Motor neuron (in vitro differentiated cells): ENCODE data around the gene DPM3. TPM values are rescaled to one million over a fixed set of nuclear protein-coding genes. Genes with fewer than 3 reads are reported as not detected.
A peak's percentile ranks its signal among the peaks of the same experiment; 100 is the strongest.

Experiments
- ATAC-seq, 8 experiments: fragments of 200-7000 bp; cut with Tn5 transposase; replicated peaks in 6 of 8; 2 replicates each; pipeline ENCODE4 v1.8.0; 2021; ENCODE audit warnings: mild to moderate bottlenecking in 8 of 8, moderate library complexity in 8 of 8
- H3K27ac ChIP-seq, 2 donors: fragments of 250-450 bp; sonication (Bioruptor Pico); 2 replicates each; pipeline ENCODE4 v1.9.0; 2021; ENCODE audit warnings: antibody characterized with exemption in 2 of 2, mild to moderate bottlenecking in 2 of 2, moderate library complexity in 1 of 2
- H3K4me1 ChIP-seq, 2 donors: fragments of 250-450 bp; sonication (Bioruptor Pico); replicated peaks in 1 of 2; 2 replicates each; pipeline ENCODE4 v1.6.1; 2021; ENCODE audit warnings: antibody characterized with exemption in 2 of 2, mild to moderate bottlenecking in 2 of 2, moderate library complexity in 1 of 2
- H3K4me3 ChIP-seq, 5 donors: fragments of 250-450 bp; sonication (Bioruptor Pico); 2 replicates each; pipeline ENCODE4 v1.9.0; 2021; ENCODE audit warnings: antibody characterized with exemption in 5 of 5, mild to moderate bottlenecking in 5 of 5, moderate library complexity in 4 of 5
- WGBS, 10 experiments: fragments of 450-650 bp; shearing (Covaris generic); methylation state at CpG; one replicate each; pipeline ENCODE4 v1.0.0; 2022; 5-methylcytosine and 5-hydroxymethylcytosine counted together
- in situ Hi-C, 9 experiments: fragments of 400-800 bp; cut with MboI; loops; one replicate each; pipeline ENCODE4 v1.15.0; 2021; ENCODE audit warnings: low sequenced_read_pairs in 9 of 9, low pct_unique_long_range_greater_than_20kb in 2 of 9; ENCODE audit not compliant: unreplicated experiment in 9 of 9
- total RNA-seq, 8 experiments: library from RNA; unstranded; fragments of 300-600 nt; gene quantifications; 2 replicates each; pipeline versions ENCODE4 v1.2.3 to v1.2.4, GENCODE V29; 2022

Gene DPM3
- total RNA-seq, 8 experiments from 2014 or later, result 54.1 to 173 (median 119) TPM

- in situ Hi-C loops, result loop anchor here in 1 of 9 experiments (10.0 kb wide), 1 partner anchor 57 kb away; no protein-coding TSS in a partner anchor
- 30 to 100% (median 90%) methylated on average over 1 to 5 of the region's 5 CpGs; no CpG with 5 or more reads in 1 of the 10 experiments for WGBS, 10 experiments
- ATAC-seq, result no peak
These were observed 32.0 kb downstream of the DPM3 start for GRCh38 chr1:155108296-155108695.

GRCh38 chr1:155107309-155108264 is 32.7 kb downstream of the DPM3 start:
- ATAC-seq, result no peak
- H3K4me1 ChIP-seq, result no peaks in the 10 kb centered on the region
- 3 to 83% (median 46%) methylated on average over 2 to 11 of the region's 12 CpGs for WGBS, 10 experiments
- in situ Hi-C loops, result loop anchor here in 1 of 9 experiments (10.0 kb wide), 1 partner anchor 57 kb away; no protein-coding TSS in a partner anchor
- H3K4me3 ChIP-seq, result no peak overlapping the region
- H3K27ac ChIP-seq, result no peak overlapping the region

More at GRCh38 chr1:155108296-155108695, 32.0 kb downstream of the DPM3 start:
- no peak overlapping the region for H3K27ac ChIP-seq
- no peak overlapping the region for H3K4me3 ChIP-seq
- no peaks in the 10 kb centered on the region for H3K4me1 ChIP-seq

GRCh38 chr1:155106862-155107261 is 33.5 kb downstream of the DPM3 start:
- Histone ChIP-seq H3K4me3 (no peak overlapping the region), H3K4me1 (no peaks in the 10 kb centered on the region), H3K27ac (no peak overlapping the region)
- in situ Hi-C loops, result loop anchor here in 1 of 9 experiments (10.0 kb wide), 1 partner anchor 58 kb away; no protein-coding TSS in a partner anchor
- 22 to 100% (median 59%) methylated on average over 1 to 6 of the region's 6 CpGs; no CpG with 5 or more reads in 1 of the 10 experiments for WGBS, 10 experiments
- no peak for ATAC-seq

GRCh38 chr1:155105604-155106011 is 34.7 kb downstream of the DPM3 start:
- in situ Hi-C loops, result loop anchor here in 1 of 9 experiments (10.0 kb wide), 1 partner anchor 59 kb away; no protein-coding TSS in a partner anchor
- no peak for ATAC-seq
- Histone ChIP-seq H3K4me1 (no peaks in the 10 kb centered on the region), H3K27ac (no peak overlapping the region), H3K4me3 (no peak overlapping the region)
- 27 to 100% (median 61%) methylated on average over 2 to 7 of the region's 7 CpGs; no CpG with 5 or more reads in 2 of the 10 experiments for WGBS, 10 experiments

GRCh38 chr1:155104605-155105534 is 35.5 kb downstream of the DPM3 start:
- in situ Hi-C loops, result loop anchor here in 1 of 9 experiments (10.0 kb wide), 1 partner anchor 60 kb away; no protein-coding TSS in a partner anchor
- Histone ChIP-seq H3K4me3 (no peak overlapping the region), H3K4me1 (no peaks in the 10 kb centered on the region), H3K27ac (no peak overlapping the region)
- ATAC-seq, result no peak
- WGBS, 10 experiments, result 35 to 73% (median 51%) methylated on average over 2 to 7 of the region's 7 CpGs; no CpG with 5 or more reads in 1 of the 10 experiments

- WGBS, 10 experiments, result 64 to 100% (median 79%) methylated on average over 1 to 8 of the region's 9 CpGs; no CpG with 5 or more reads in 3 of the 10 experiments
- in situ Hi-C loops, result loop anchor here in 1 of 9 experiments (10.0 kb wide), 1 partner anchor 61 kb away; no protein-coding TSS in a partner anchor
- H3K4me1 ChIP-seq, result no peaks in the 10 kb centered on the region
- H3K4me3 ChIP-seq, result no peak overlapping the region
- H3K27ac ChIP-seq, result no peak overlapping the region
- ATAC-seq, result no peak
These were observed 37.0 kb downstream of the DPM3 start for GRCh38 chr1:155103325-155103724.

GRCh38 chr1:155099331-155099730 is 41.0 kb downstream of the DPM3 start:
- in situ Hi-C loops, result loop anchor here in 3 of 9 experiments (10.0 kb wide), 1 partner anchor 65 kb away; no protein-coding TSS in a partner anchor
- Histone ChIP-seq H3K27ac (no peak overlapping the region), H3K4me3 (no peak overlapping the region), H3K4me1 (peaks cover 2% of the 10 kb centered on the region in 2 donors)
- ATAC-seq, result no peak
- 40 to 100% (median 83%) methylated on average over 1 to 7 of the region's 7 CpGs for WGBS, 10 experiments

GRCh38 chr1:155094622-155094948 is 45.7 kb downstream of the DPM3 start:
- ATAC-seq, result no peak
- WGBS, 10 experiments, result 33 to 100% (median 76%) methylated on average over 1 to 2 of the region's 2 CpGs
- in situ Hi-C loops, result loop anchor here in 4 of 9 experiments (5.0 to 10.0 kb wide), 2 partner anchors 70 to 73 kb away; no protein-coding TSS in a partner anchor
- Histone ChIP-seq H3K4me1 (peaks cover 3 to 17% of the 10 kb centered on the region in 2 donors), H3K27ac (no peak overlapping the region), H3K4me3 (no peak overlapping the region)

- H3K27ac ChIP-seq, result no peak overlapping the region
- WGBS, 10 experiments, result 0 to 80% (median 16%) methylated on average over 2 to 7 of the region's 13 CpGs
- peak; percentile 42 to 70 (median 61) for ATAC-seq
- H3K4me1 ChIP-seq, result peaks cover 3 to 17% of the 10 kb centered on the region in 2 donors
- H3K4me3 ChIP-seq, result no peak overlapping the region
- in situ Hi-C loops, result loop anchor here in 4 of 9 experiments (5.0 to 10.0 kb wide), 2 partner anchors 71 to 73 kb away; no protein-coding TSS in a partner anchor
These were observed 46.3 kb downstream of the DPM3 start for GRCh38 chr1:155093911-155094621.

- Histone ChIP-seq H3K27ac (no peak overlapping the region), H3K4me1 (peaks cover 3 to 17% of the 10 kb centered on the region in 2 donors), H3K4me3 (no peak overlapping the region)
- in situ Hi-C loops, result loop anchor here in 4 of 9 experiments (5.0 to 10.0 kb wide), 2 partner anchors 72 to 75 kb away; no protein-coding TSS in a partner anchor
- no peak for ATAC-seq
- WGBS, 10 experiments, result 0 to 93% (median 68%) methylated on average over 1 to 5 of the region's 12 CpGs; no CpG with 5 or more reads in 3 of the 10 experiments
These were observed 47.7 kb downstream of the DPM3 start for GRCh38 chr1:155092641-155093040.

- peak in 2 of 8 experiments; percentile 2 to 12 for ATAC-seq
- peaks cover 3 to 17% of the 10 kb centered on the region in 2 donors for H3K4me1 ChIP-seq
- no peak overlapping the region for H3K4me3 ChIP-seq
- no peak overlapping the region for H3K27ac ChIP-seq
- WGBS, 10 experiments, result 40 to 100% (median 70%) methylated on average over 1 of the region's 6 CpGs; no CpG with 5 or more reads in 6 of the 10 experiments
- in situ Hi-C loops, result loop anchor here in 4 of 9 experiments (5.0 to 10.0 kb wide), 2 partner anchors 73 to 75 kb away; no protein-coding TSS in a partner anchor
These were observed 48.2 kb downstream of the DPM3 start for GRCh38 chr1:155092131-155092530.
